ENCODE data around the gene PGAM4.
"Not testable (repeated sequence)": the region's sequence is repeated elsewhere in the genome, so short reads cannot be mapped to it uniquely, and the experiment has no call there.

PGAM4 gene

GRCh38 chrX:77945910-77946545 is 23.4 kb downstream of the PGAM4 start:
- Histone ChIP-seq H3K27ac (ENCODE audit: low read length, poor library complexity, severe bottlenecking) (no peak overlapping the region), H3K18ac (ENCODE audit: low read depth in 1 of 2, low read length in 2 of 2) (no peak overlapping the region), H3K14ac (ENCODE audit: low read length in 2 of 2) (no peak overlapping the region), H4K91ac (ENCODE audit: low read length) (no peak overlapping the region), H3K79me1 (replicated peaks; ENCODE audit: low read length, poor library complexity, severe bottlenecking) (no peaks in the 10 kb centered on the region), H3K4me1 (ENCODE audit: control insufficient read depth, insufficient read depth, low read depth, low read length) (no peaks in the 10 kb centered on the region), H3K36me3 (ENCODE audit: control insufficient read depth in 1 of 2, insufficient read depth in 2 of 2, low read depth in 1 of 2, low read length in 2 of 2) (no peaks in the 10 kb centered on the region), H3K9me3 (ENCODE audit: control insufficient read depth, low read length) (no peaks in the 10 kb centered on the region), H3K23ac (ENCODE audit: low read length in 2 of 2) (no peak overlapping the region), H3K9ac (ENCODE audit: low read length) (no peak overlapping the region), H3K4ac (ENCODE audit: low read depth in 1 of 2, low read length in 2 of 2) (no peak overlapping the region), H3K27me3 (ENCODE audit: control insufficient read depth in 1 of 2, insufficient read depth in 1 of 2, low read length in 2 of 2) (no peaks in the 10 kb centered on the region), H4K8ac (ENCODE audit: low read length) (no peak overlapping the region), H2AFZ (ENCODE audit: low read depth, low read length) (no peak overlapping the region), H3K4me3 (ENCODE audit: insufficient read depth in 1 of 2, low read depth in 1 of 2, low read length in 2 of 2) (no peak overlapping the region), H2BK15ac (ENCODE audit: low read depth, poor library complexity, severe bottlenecking) (no peak overlapping the region), H2BK120ac (ENCODE audit: low read depth, low read length) (no peak overlapping the region), H2BK5ac (ENCODE audit: low read depth, low read length, poor library complexity, severe bottlenecking) (no peak overlapping the region), H2AK5ac (ENCODE audit: low read length, severe bottlenecking) (no peak overlapping the region), H2BK12ac (ENCODE audit: low read length in 2 of 2) (no peak overlapping the region), H3K4me2 (ENCODE audit: low read length, poor library complexity, severe bottlenecking) (no peak overlapping the region)
- 100% methylated on average over 3 of the region's 7 CpGs for WGBS
- DNase-seq, result no peak

GRCh38 chrX:77945031-77945430 is 24.4 kb downstream of the PGAM4 start:
- H3K4me1 ChIP-seq (ENCODE audit: control insufficient read depth, insufficient read depth, low read depth, low read length); H2AFZ ChIP-seq (ENCODE audit: low read depth, low read length); H3K9me3 ChIP-seq (ENCODE audit: control insufficient read depth, low read length); H3K36me3 ChIP-seq (ENCODE audit: control insufficient read depth in 1 of 2, insufficient read depth in 2 of 2, low read depth in 1 of 2, low read length in 2 of 2); H3K4me3 ChIP-seq (ENCODE audit: insufficient read depth in 1 of 2, low read depth in 1 of 2, low read length in 2 of 2); H3K4me2 ChIP-seq (ENCODE audit: low read length, poor library complexity, severe bottlenecking); DNase-seq; H4K91ac ChIP-seq (ENCODE audit: low read length); H3K4ac ChIP-seq (ENCODE audit: low read depth in 1 of 2, low read length in 2 of 2); H3K27me3 ChIP-seq (ENCODE audit: control insufficient read depth in 1 of 2, insufficient read depth in 1 of 2, low read length in 2 of 2); H2AK5ac ChIP-seq (ENCODE audit: low read length, severe bottlenecking); H3K23ac ChIP-seq (ENCODE audit: low read length in 2 of 2); H2BK15ac ChIP-seq (ENCODE audit: low read depth, poor library complexity, severe bottlenecking); H3K14ac ChIP-seq (ENCODE audit: low read length in 2 of 2); H2BK120ac ChIP-seq (ENCODE audit: low read depth, low read length); H4K8ac ChIP-seq (ENCODE audit: low read length); H2BK12ac ChIP-seq (ENCODE audit: low read length in 2 of 2); H3K79me1 ChIP-seq (replicated peaks; ENCODE audit: low read length, poor library complexity, severe bottlenecking); H3K27ac ChIP-seq (ENCODE audit: low read length, poor library complexity, severe bottlenecking); H3K9ac ChIP-seq (ENCODE audit: low read length); H3K18ac ChIP-seq (ENCODE audit: low read depth in 1 of 2, low read length in 2 of 2); H2BK5ac ChIP-seq (ENCODE audit: low read depth, low read length, poor library complexity, severe bottlenecking): not testable (repeated sequence)
- WGBS, result 90% methylated on average over 2 of the region's 6 CpGs

DNA sequence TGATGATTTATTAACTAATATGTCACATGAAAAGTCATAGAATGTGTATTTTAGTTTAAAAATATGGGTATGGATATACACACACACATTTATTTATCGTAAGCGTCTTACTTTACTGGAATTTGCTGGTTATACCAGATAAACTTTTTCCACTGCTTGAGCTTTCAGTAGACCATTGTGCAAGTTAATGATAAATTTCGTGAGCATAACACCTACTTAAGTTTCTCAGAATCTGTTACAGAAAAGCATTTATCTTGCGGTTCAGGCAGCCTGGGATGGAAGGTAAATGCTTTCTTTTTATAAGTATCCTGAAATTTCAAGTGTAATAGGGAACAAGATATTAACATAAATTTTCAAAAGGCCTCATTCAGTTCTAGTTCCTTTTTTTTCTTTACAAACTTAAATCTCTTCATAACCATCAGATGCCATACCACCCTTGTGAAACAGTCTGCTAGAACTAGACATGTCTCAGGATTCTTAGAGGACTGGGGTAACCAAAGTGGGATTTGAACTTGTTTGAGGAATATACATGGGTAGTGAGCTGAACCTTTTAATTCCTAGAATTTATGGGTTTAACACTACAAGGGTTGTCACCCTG is 31.3 kb downstream of the PGAM4 start:
- Histone ChIP-seq H3K4me3 (ENCODE audit: insufficient read depth in 1 of 2, low read depth in 1 of 2, low read length in 2 of 2) (no peak overlapping the region), H2BK120ac (ENCODE audit: low read depth, low read length) (no peak overlapping the region), H3K18ac (ENCODE audit: low read depth in 1 of 2, low read length in 2 of 2) (no peak overlapping the region), H4K91ac (ENCODE audit: low read length) (no peak overlapping the region), H2BK12ac (ENCODE audit: low read length in 2 of 2) (no peak overlapping the region), H2AFZ (ENCODE audit: low read depth, low read length) (no peak overlapping the region), H4K8ac (ENCODE audit: low read length) (no peak overlapping the region), H2BK15ac (ENCODE audit: low read depth, poor library complexity, severe bottlenecking) (no peak overlapping the region), H2AK5ac (ENCODE audit: low read length, severe bottlenecking) (no peak overlapping the region), H3K4ac (ENCODE audit: low read depth in 1 of 2, low read length in 2 of 2) (no peak overlapping the region), H3K36me3 (ENCODE audit: control insufficient read depth in 1 of 2, insufficient read depth in 2 of 2, low read depth in 1 of 2, low read length in 2 of 2) (no peaks in the 10 kb centered on the region), H3K27ac (ENCODE audit: low read length, poor library complexity, severe bottlenecking) (no peak overlapping the region), H3K23ac (ENCODE audit: low read length in 2 of 2) (no peak overlapping the region), H3K4me2 (ENCODE audit: low read length, poor library complexity, severe bottlenecking) (no peak overlapping the region), H3K27me3 (ENCODE audit: control insufficient read depth in 1 of 2, insufficient read depth in 1 of 2, low read length in 2 of 2) (no peaks in the 10 kb centered on the region), H3K9ac (ENCODE audit: low read length) (no peak overlapping the region), H3K79me1 (replicated peaks; ENCODE audit: low read length, poor library complexity, severe bottlenecking) (no peaks in the 10 kb centered on the region), H3K9me3 (ENCODE audit: control insufficient read depth, low read length) (no peaks in the 10 kb centered on the region), H3K14ac (ENCODE audit: low read length in 2 of 2) (no peak overlapping the region), H2BK5ac (ENCODE audit: low read depth, low read length, poor library complexity, severe bottlenecking) (no peak overlapping the region), H3K4me1 (ENCODE audit: control insufficient read depth, insufficient read depth, low read depth, low read length) (no peaks in the 10 kb centered on the region)
- 100% methylated on average over 2 of the region's 4 CpGs for WGBS
- DNase-seq, result no peak

GRCh38 chrX:77937291-77937690 is 32.1 kb downstream of the PGAM4 start:
- H3K27me3 ChIP-seq (ENCODE audit: control insufficient read depth in 1 of 2, insufficient read depth in 1 of 2, low read length in 2 of 2), result no peaks in the 10 kb centered on the region
- H4K91ac ChIP-seq (ENCODE audit: low read length), result no peak overlapping the region
- H2BK5ac ChIP-seq (ENCODE audit: low read depth, low read length, poor library complexity, severe bottlenecking), result no peak overlapping the region
- no peaks in the 10 kb centered on the region for H3K36me3 ChIP-seq (ENCODE audit: control insufficient read depth in 1 of 2, insufficient read depth in 2 of 2, low read depth in 1 of 2, low read length in 2 of 2)
- H3K4ac ChIP-seq (ENCODE audit: low read depth in 1 of 2, low read length in 2 of 2), result no peak overlapping the region
- no peak overlapping the region for H2BK120ac ChIP-seq (ENCODE audit: low read depth, low read length)
- H2AFZ ChIP-seq (ENCODE audit: low read depth, low read length), result no peak overlapping the region
- 80% methylated on average over 2 of the region's 3 CpGs for WGBS
- H3K4me2 ChIP-seq (ENCODE audit: low read length, poor library complexity, severe bottlenecking), result no peak overlapping the region
- no peak overlapping the region for H3K23ac ChIP-seq (ENCODE audit: low read length in 2 of 2)
- no peak overlapping the region for H2AK5ac ChIP-seq (ENCODE audit: low read length, severe bottlenecking)
- H2BK15ac ChIP-seq (ENCODE audit: low read depth, poor library complexity, severe bottlenecking), result no peak overlapping the region
- H3K9me3 ChIP-seq (ENCODE audit: control insufficient read depth, low read length), result no peaks in the 10 kb centered on the region
- H3K9ac ChIP-seq (ENCODE audit: low read length), result no peak overlapping the region
- no peak overlapping the region for H3K18ac ChIP-seq (ENCODE audit: low read depth in 1 of 2, low read length in 2 of 2)
- H3K4me3 ChIP-seq (ENCODE audit: insufficient read depth in 1 of 2, low read depth in 1 of 2, low read length in 2 of 2), result no peak overlapping the region
- H4K8ac ChIP-seq (ENCODE audit: low read length), result no peak overlapping the region
- no peak overlapping the region for H2BK12ac ChIP-seq (ENCODE audit: low read length in 2 of 2)
- no peak overlapping the region for H3K27ac ChIP-seq (ENCODE audit: low read length, poor library complexity, severe bottlenecking)
- no peaks in the 10 kb centered on the region for H3K79me1 ChIP-seq (replicated peaks; ENCODE audit: low read length, poor library complexity, severe bottlenecking)
- peak; percentile 16 for DNase-seq
- no peak overlapping the region for H3K14ac ChIP-seq (ENCODE audit: low read length in 2 of 2)
- H3K4me1 ChIP-seq (ENCODE audit: control insufficient read depth, insufficient read depth, low read depth, low read length), result no peaks in the 10 kb centered on the region
